ENCODE results near the gene GSDME. TPM values are rescaled to one million over a fixed set of nuclear protein-coding genes. Genes with fewer than 3 reads are reported as not detected.

GSDME gene
- total RNA-seq, 2 experiments from 2014 or later = 6.2 to 8.5 TPM

GRCh38 chr7:24788961-24789576 is 31.8 kb upstream of the GSDME start:
- H3K27ac Mint-ChIP-seq = no peak overlapping the region
- no peak overlapping the region for H3K4me3 Mint-ChIP-seq
- ChIA-PET POLR2A (no interaction called here), CTCF (interaction anchor here (0.6 to 1.7 kb wide), 9 partner anchors 11 to 434 kb away, joined by 3 to 5 read pairs (median 3); no protein-coding TSS in a partner anchor)
- DNase-seq = no peak
- H3K9me3 Mint-ChIP-seq (ENCODE audit: low read depth) = no peaks in the 10 kb centered on the region
- H3K27me3 Mint-ChIP-seq = no peaks in the 10 kb centered on the region
- H3K36me3 Mint-ChIP-seq (ENCODE audit: low read depth) = no peaks in the 10 kb centered on the region
- H3K4me1 Mint-ChIP-seq = peaks cover 7% of the 10 kb centered on the region
- ATAC-seq = no peak
- intact Hi-C loops (cut with DNase I, micrococcal nuclease) = no loop called here

- CTCF ChIA-PET = interaction anchor here (0.8 to 1.5 kb wide), 4 partner anchors 10 to 311 kb away, joined by 3 to 5 read pairs (median 4); no protein-coding TSS in a partner anchor
Observed at GRCh38 chr7:24788075-24788474, 30.8 kb upstream of the GSDME start.

GRCh38 chr7:24786941-24787340 is 29.7 kb upstream of the GSDME start:
- Mint-ChIP-seq H3K4me1 (peaks cover 3% of the 10 kb centered on the region), H3K36me3 (ENCODE audit: low read depth) (peaks cover 5% of the 10 kb centered on the region), H3K4me3 (no peak overlapping the region), H3K27me3 (no peaks in the 10 kb centered on the region), H3K9me3 (ENCODE audit: low read depth) (peaks cover 4% of the 10 kb centered on the region), H3K27ac (no peak overlapping the region)
- CTCF ChIA-PET = no interaction called here
- POLR2A ChIA-PET = no interaction called here
- DNase-seq (peak; percentile 61), ATAC-seq (peak; percentile 85)
- intact Hi-C loops (cut with DNase I, micrococcal nuclease) = no loop called here

More at GRCh38 chr7:24788075-24788474, 30.8 kb upstream of the GSDME start:
- peaks cover 4% of the 10 kb centered on the region for H3K9me3 Mint-ChIP-seq (ENCODE audit: low read depth)
- no peak overlapping the region for H3K4me3 Mint-ChIP-seq
- intact Hi-C loops (cut with DNase I, micrococcal nuclease) = no loop called here
- H3K27me3 Mint-ChIP-seq = no peaks in the 10 kb centered on the region
- H3K4me1 Mint-ChIP-seq = peaks cover 3% of the 10 kb centered on the region
- no peak overlapping the region for H3K27ac Mint-ChIP-seq
- DNase-seq = no peak
- ATAC-seq = no peak
- POLR2A ChIA-PET = no interaction called here
- peaks cover 5% of the 10 kb centered on the region for H3K36me3 Mint-ChIP-seq (ENCODE audit: low read depth)

GRCh38 chr7:24786306-24786705 is 29.0 kb upstream of the GSDME start:
- Mint-ChIP-seq H3K36me3 (ENCODE audit: low read depth) (peaks cover 5% of the 10 kb centered on the region), H3K9me3 (ENCODE audit: low read depth) (peaks cover 4% of the 10 kb centered on the region), H3K27ac (no peak overlapping the region), H3K27me3 (no peaks in the 10 kb centered on the region), H3K4me1 (peaks cover 3% of the 10 kb centered on the region), H3K4me3 (no peak overlapping the region)
- ChIA-PET CTCF (interaction anchor here (2.2 kb wide), 1 partner anchor 26 kb away, joined by 7 read pairs; no protein-coding TSS in a partner anchor), POLR2A (no interaction called here)
- ATAC-seq = no peak
- no peak for DNase-seq
- intact Hi-C loops (cut with DNase I, micrococcal nuclease) = no loop called here

GRCh38 chr7:24784277-24784676 is 27.0 kb upstream of the GSDME start:
- H3K4me1 Mint-ChIP-seq = peaks cover 5% of the 10 kb centered on the region
- intact Hi-C loops (cut with DNase I, micrococcal nuclease) = no loop called here
- POLR2A ChIA-PET = no interaction called here
- H3K27ac Mint-ChIP-seq = no peak overlapping the region
- no peaks in the 10 kb centered on the region for H3K27me3 Mint-ChIP-seq
- CTCF ChIA-PET = interaction anchor here (2.2 kb wide), 1 partner anchor 28 kb away, joined by 7 read pairs; no protein-coding TSS in a partner anchor
- H3K9me3 Mint-ChIP-seq (ENCODE audit: low read depth) = peaks cover 4% of the 10 kb centered on the region
- peaks cover 5% of the 10 kb centered on the region for H3K36me3 Mint-ChIP-seq (ENCODE audit: low read depth)
- ATAC-seq (no peak), DNase-seq (no peak)
- H3K4me3 Mint-ChIP-seq = no peak overlapping the region

GRCh38 chr7:24783698-24784097 is 26.4 kb upstream of the GSDME start:
- H3K9me3 Mint-ChIP-seq (ENCODE audit: low read depth) = peaks cover 4% of the 10 kb centered on the region
- H3K4me1 Mint-ChIP-seq = peaks cover 10% of the 10 kb centered on the region
- DNase-seq (no peak), ATAC-seq (no peak)
- intact Hi-C loops (cut with DNase I, micrococcal nuclease) = no loop called here
- POLR2A ChIA-PET = no interaction called here
- peaks cover 5% of the 10 kb centered on the region for H3K36me3 Mint-ChIP-seq (ENCODE audit: low read depth)
- CTCF ChIA-PET = interaction anchor here (0.6 to 1.4 kb wide), 3 partner anchors 29 to 315 kb away, joined by 3 to 7 read pairs (median 5); no protein-coding TSS in a partner anchor
- H3K4me3 Mint-ChIP-seq = no peak overlapping the region
- H3K27ac Mint-ChIP-seq = no peak overlapping the region
- H3K27me3 Mint-ChIP-seq = no peaks in the 10 kb centered on the region

- intact Hi-C loops (cut with DNase I, micrococcal nuclease) = no loop called here
- no peak overlapping the region for H3K27ac Mint-ChIP-seq
- H3K4me1 Mint-ChIP-seq = peaks cover 7% of the 10 kb centered on the region
- peaks cover 5% of the 10 kb centered on the region for H3K36me3 Mint-ChIP-seq (ENCODE audit: low read depth)
- ChIA-PET POLR2A (no interaction called here), CTCF (interaction anchor here (1.0 kb wide), 1 partner anchor 31 kb away, joined by 5 read pairs; no protein-coding TSS in a partner anchor)
- peaks cover 4% of the 10 kb centered on the region for H3K9me3 Mint-ChIP-seq (ENCODE audit: low read depth)
- H3K4me3 Mint-ChIP-seq = no peak overlapping the region
- DNase-seq = no peak
- no peak for ATAC-seq
- no peaks in the 10 kb centered on the region for H3K27me3 Mint-ChIP-seq
Observed at GRCh38 chr7:24781106-24781505, 23.8 kb upstream of the GSDME start.

GRCh38 chr7:24779283-24779655 is 22.0 kb upstream of the GSDME start:
- peaks cover 5% of the 10 kb centered on the region for H3K36me3 Mint-ChIP-seq (ENCODE audit: low read depth)
- ChIA-PET CTCF (interaction anchor here (0.6 kb wide), 1 partner anchor 310 kb away, joined by 3 read pairs; no protein-coding TSS in a partner anchor), POLR2A (interaction anchor here (1.1 kb wide), 1 partner anchor 338 kb away, joined by 4 read pairs; no protein-coding TSS in a partner anchor)
- intact Hi-C loops (cut with DNase I, micrococcal nuclease) = no loop called here
- H3K9me3 Mint-ChIP-seq (ENCODE audit: low read depth) = peaks cover 4% of the 10 kb centered on the region
- peak overlapping the region; percentile 69 for H3K27ac Mint-ChIP-seq
- H3K4me3 Mint-ChIP-seq = no peak overlapping the region
- DNase-seq = no peak
- H3K27me3 Mint-ChIP-seq = no peaks in the 10 kb centered on the region
- no peak for ATAC-seq
- peaks cover 7% of the 10 kb centered on the region for H3K4me1 Mint-ChIP-seq

GRCh38 chr7:24778543-24779282 is 21.4 kb upstream of the GSDME start:
- ChIA-PET CTCF (interaction anchor here (0.6 to 1.9 kb wide), 4 partner anchors 10 to 465 kb away, joined by 3 to 5 read pairs (median 3); no protein-coding TSS in a partner anchor), POLR2A (interaction anchor here (1.1 kb wide), 1 partner anchor 339 kb away, joined by 4 read pairs; no protein-coding TSS in a partner anchor)
- H3K27ac Mint-ChIP-seq = peak overlapping the region; percentile 69
- peak; percentile 85 for ATAC-seq
- peaks cover 4% of the 10 kb centered on the region for H3K9me3 Mint-ChIP-seq (ENCODE audit: low read depth)
- no peaks in the 10 kb centered on the region for H3K27me3 Mint-ChIP-seq
- peak; percentile 45 for DNase-seq
- H3K4me1 Mint-ChIP-seq = peaks cover 10% of the 10 kb centered on the region
- no peak overlapping the region for H3K4me3 Mint-ChIP-seq
- intact Hi-C loops (cut with DNase I, micrococcal nuclease) = no loop called here
- H3K36me3 Mint-ChIP-seq (ENCODE audit: low read depth) = peaks cover 4% of the 10 kb centered on the region

- ChIA-PET POLR2A (no interaction called here), CTCF (interaction anchor here (0.7 to 1.9 kb wide), 5 partner anchors 11 to 466 kb away, joined by 3 to 5 read pairs (median 3); no protein-coding TSS in a partner anchor)
- peaks cover 11% of the 10 kb centered on the region for H3K4me1 Mint-ChIP-seq
- intact Hi-C loops (cut with DNase I, micrococcal nuclease) = no loop called here
- no peaks in the 10 kb centered on the region for H3K36me3 Mint-ChIP-seq (ENCODE audit: low read depth)
- ATAC-seq = no peak
- no peak overlapping the region for H3K4me3 Mint-ChIP-seq
- DNase-seq = no peak
- H3K9me3 Mint-ChIP-seq (ENCODE audit: low read depth) = no peaks in the 10 kb centered on the region
- peak overlapping the region; percentile 55 for H3K27ac Mint-ChIP-seq
- H3K27me3 Mint-ChIP-seq = no peaks in the 10 kb centered on the region
Observed at GRCh38 chr7:24777806-24778205, 20.5 kb upstream of the GSDME start.

- H3K27me3 Mint-ChIP-seq = peaks cover 5% of the 10 kb centered on the region
- no peak overlapping the region for H3K4me3 Mint-ChIP-seq
- DNase-seq (no peak), ATAC-seq (no peak)
- intact Hi-C loops (cut with DNase I, micrococcal nuclease) = no loop called here
- H3K27ac Mint-ChIP-seq = no peak overlapping the region
- CTCF ChIA-PET = no interaction called here
- H3K4me1 Mint-ChIP-seq = peaks cover 4% of the 10 kb centered on the region
- H3K36me3 Mint-ChIP-seq (ENCODE audit: low read depth) = no peaks in the 10 kb centered on the region
- H3K9me3 Mint-ChIP-seq (ENCODE audit: low read depth) = peaks cover 8% of the 10 kb centered on the region
- POLR2A ChIA-PET = interaction anchor here (0.5 kb wide), 1 partner anchor 203 kb away, joined by 3 read pairs; no protein-coding TSS in a partner anchor
Observed at GRCh38 chr7:24773646-24774045, 16.4 kb upstream of the GSDME start.

Data from activated CD4-positive, alpha-beta T cell treated with anti-CD3 and anti-CD28 coated beads for 36 hours (primary cell).